WTC11 (cell line): ENCODE results near the gene CMTM2. TPM values are rescaled to one million over a fixed set of nuclear protein-coding genes. Genes with fewer than 3 reads are reported as not detected.
A peak's percentile ranks its signal among the peaks of the same experiment; 100 is the strongest.

Experiments used
- ATAC-seq: fragments of 200-7000 bp; cut with Tn5 transposase; 2 replicates; pipeline ENCODE4 v1.10.0; 2021; ENCODE audit warnings: mild to moderate bottlenecking, moderate library complexity
- CTCF ChIA-PET: fragments of 300-600 bp; sonication (Branson Sonifier 250); formaldehyde crosslinking; loops from one replicate; lab custom pipeline; 2021; ENCODE audit warnings: antibody characterized with exemption; lab: Charles Lee
- POLR2A ChIA-PET: fragments of 350-600 bp; sonication (Branson Sonifier 250); formaldehyde crosslinking; loops from one replicate; lab custom pipeline; 2021; ENCODE audit warnings: antibody characterized with exemption; lab: Charles Lee
- DNase-seq: peaks from one replicate; pipeline ENCODE4 v3.0.0; 2021; ENCODE audit warnings: low spot score
- H3K27ac Mint-ChIP-seq: 2 replicates; pipeline ENCODE4 v1.8.0; 2021; ENCODE audit warnings: mixed read lengths
- H3K27me3 Mint-ChIP-seq: 2 replicates; pipeline ENCODE4 v1.8.0; 2021; ENCODE audit warnings: low read depth, mild to moderate bottlenecking, moderate library complexity, mixed read lengths
- H3K36me3 Mint-ChIP-seq: 2 replicates; pipeline ENCODE4 v1.8.0; 2021; ENCODE audit warnings: mixed read lengths
- H3K4me1 Mint-ChIP-seq: 2 replicates; pipeline ENCODE4 v1.8.0; 2022; ENCODE audit warnings: mixed read lengths
- H3K4me3 Mint-ChIP-seq: 2 replicates; pipeline ENCODE4 v1.8.0; 2021; ENCODE audit warnings: mild to moderate bottlenecking, moderate library complexity, mixed read lengths
- H3K9me3 Mint-ChIP-seq: 2 replicates; pipeline ENCODE4 v1.8.0; 2021; ENCODE audit warnings: mixed read lengths
- CREM ChIP-seq: sonication (generic); formaldehyde crosslinking; IDR thresholded peaks from 2 replicates; pipeline ENCODE4 v1.8.1; 2022; ENCODE audit warnings: mild to moderate bottlenecking, missing genetic modification reagents, moderate library complexity
- ELF4 ChIP-seq: sonication (generic); formaldehyde crosslinking; IDR thresholded peaks from 2 replicates; pipeline ENCODE4 v1.8.1; 2022; ENCODE audit warnings: low read depth, mild to moderate bottlenecking, moderate library complexity, missing genetic modification reagents
- FOXP1 ChIP-seq: sonication (generic); formaldehyde crosslinking; IDR thresholded peaks from 2 replicates; pipeline ENCODE4 v1.8.0; 2022; ENCODE audit warnings: missing genetic modification reagents, mild to moderate bottlenecking, moderate library complexity, borderline replicate concordance
- HMGA2 ChIP-seq: fragments of 250-450 bp; sonication (Bioruptor Pico); IDR thresholded peaks from 2 replicates; pipeline ENCODE4 v1.4.0; 2021; ENCODE audit warnings: mild to moderate bottlenecking, moderate library complexity
- HMGXB4 ChIP-seq: sonication (generic); formaldehyde crosslinking; IDR thresholded peaks from 2 replicates; pipeline ENCODE4 v1.8.1; 2023; ENCODE audit warnings: mild to moderate bottlenecking, moderate library complexity, missing genetic modification reagents
- KAT7 ChIP-seq: sonication (generic); formaldehyde crosslinking; IDR thresholded peaks from 2 replicates; pipeline ENCODE4 v1.8.1; 2023; ENCODE audit warnings: missing genetic modification reagents, mild to moderate bottlenecking, borderline replicate concordance
- MAX ChIP-seq: sonication (generic); formaldehyde crosslinking; IDR thresholded peaks from 2 replicates; pipeline ENCODE4 v1.8.0; 2022; ENCODE audit warnings: mild to moderate bottlenecking, missing genetic modification reagents
- NR3C1 ChIP-seq: sonication (generic); formaldehyde crosslinking; conservative IDR thresholded peaks from 2 replicates; pipeline ENCODE4 v1.8.1; 2023; ENCODE audit warnings: low read depth, mild to moderate bottlenecking, missing genetic modification reagents
- SP1 ChIP-seq: sonication (generic); formaldehyde crosslinking; conservative IDR thresholded peaks from 2 replicates; pipeline ENCODE4 v1.8.1; 2022; ENCODE audit warnings: missing genetic modification reagents
- STAT6 ChIP-seq: sonication (generic); formaldehyde crosslinking; conservative IDR thresholded peaks from 2 replicates; pipeline ENCODE4 v1.8.1; 2023; ENCODE audit warnings: mild to moderate bottlenecking, low read depth, missing genetic modification reagents, moderate library complexity
- TP53 ChIP-seq: sonication (generic); formaldehyde crosslinking; IDR thresholded peaks from 2 replicates; pipeline ENCODE4 v1.8.1; 2023; ENCODE audit warnings: mild to moderate bottlenecking, missing genetic modification reagents
- ZBTB21 ChIP-seq: sonication (generic); formaldehyde crosslinking; IDR thresholded peaks from 2 replicates; pipeline ENCODE4 v1.8.1; 2023; ENCODE audit warnings: mild to moderate bottlenecking, missing genetic modification reagents, borderline replicate concordance
- ZNF317 ChIP-seq: sonication (generic); formaldehyde crosslinking; IDR thresholded peaks from 2 replicates; pipeline ENCODE4 v1.8.1; 2023; ENCODE audit warnings: low read depth, mild to moderate bottlenecking, moderate library complexity, missing genetic modification reagents, borderline replicate concordance
- total RNA-seq: library from RNA; stranded (reverse); gene quantifications from 3 replicates; pipeline ENCODE4 v1.2.3, GENCODE V29; 2021
- TF ChIP-seq, protein P1 (sequence below): sonication (generic); formaldehyde crosslinking; IDR thresholded peaks from 2 replicates; pipeline ENCODE4 v1.8.1; 2022; ENCODE audit warnings: missing genetic modification reagents, borderline replicate concordance
- TF ChIP-seq, protein P2 (sequence below): sonication (generic); formaldehyde crosslinking; IDR thresholded peaks from 2 replicates; pipeline ENCODE4 v1.8.1; 2022; ENCODE audit warnings: mild to moderate bottlenecking, moderate library complexity, missing genetic modification reagents

The CMTM2 gene
- total RNA-seq, 1 experiment from 2014 or later, result not detected

DNA sequence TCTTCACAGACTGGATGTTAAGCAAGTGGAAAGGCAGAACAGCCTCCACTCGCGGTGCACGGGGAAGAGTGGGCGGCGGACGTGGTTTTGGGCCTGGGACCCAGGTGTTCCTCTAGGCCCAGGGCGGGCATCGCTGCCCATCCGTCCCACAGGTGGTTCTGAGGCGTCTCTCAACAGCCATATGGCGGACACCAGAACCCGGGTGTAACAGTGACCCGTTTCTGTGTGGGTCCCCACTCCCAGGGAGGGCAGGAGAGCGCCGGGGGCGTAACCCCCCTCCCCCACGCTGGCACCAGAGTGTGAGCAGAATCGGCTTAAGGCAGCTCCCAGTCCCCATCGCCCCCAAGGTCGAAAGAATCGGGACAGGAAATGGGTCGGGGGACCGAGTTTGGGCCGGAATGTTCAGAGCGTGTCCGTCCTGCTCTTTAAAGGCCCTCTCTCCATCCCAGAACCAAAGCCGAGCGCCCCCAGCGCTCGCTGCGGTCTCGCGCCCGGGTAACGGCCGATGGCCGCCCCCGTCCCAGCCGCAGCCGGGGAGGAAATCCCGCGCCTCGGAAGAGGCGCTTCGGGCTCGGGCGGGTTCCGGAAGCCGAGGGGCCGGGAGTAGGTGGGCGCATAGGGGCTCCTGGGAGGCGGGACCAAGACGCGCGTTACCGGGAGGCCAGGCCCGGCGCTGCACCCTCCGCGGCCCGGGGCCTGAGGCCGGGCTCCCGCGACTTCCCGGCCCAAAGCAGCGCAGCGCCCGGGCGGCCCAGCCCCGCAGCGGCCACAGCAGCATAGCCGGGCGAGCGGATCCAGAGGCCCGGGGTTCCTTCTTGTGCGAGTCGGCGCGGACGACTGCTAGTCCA is 29.8 kb upstream of the CMTM2 start, which contains the start of gene TK2:
TSS of gene TK2 (minus strand) at position 839 of the 848 bp plus-strand sequence. CDS start at position 778, 61 bp downstream.
- TF ChIP-seq STAT6 (CRISPR knock-in tag), result no peak
- peak; percentile 77; the same call in 1 of the 2 replicates for TF ChIP-seq ELF4
- TF ChIP-seq, protein P1, sequence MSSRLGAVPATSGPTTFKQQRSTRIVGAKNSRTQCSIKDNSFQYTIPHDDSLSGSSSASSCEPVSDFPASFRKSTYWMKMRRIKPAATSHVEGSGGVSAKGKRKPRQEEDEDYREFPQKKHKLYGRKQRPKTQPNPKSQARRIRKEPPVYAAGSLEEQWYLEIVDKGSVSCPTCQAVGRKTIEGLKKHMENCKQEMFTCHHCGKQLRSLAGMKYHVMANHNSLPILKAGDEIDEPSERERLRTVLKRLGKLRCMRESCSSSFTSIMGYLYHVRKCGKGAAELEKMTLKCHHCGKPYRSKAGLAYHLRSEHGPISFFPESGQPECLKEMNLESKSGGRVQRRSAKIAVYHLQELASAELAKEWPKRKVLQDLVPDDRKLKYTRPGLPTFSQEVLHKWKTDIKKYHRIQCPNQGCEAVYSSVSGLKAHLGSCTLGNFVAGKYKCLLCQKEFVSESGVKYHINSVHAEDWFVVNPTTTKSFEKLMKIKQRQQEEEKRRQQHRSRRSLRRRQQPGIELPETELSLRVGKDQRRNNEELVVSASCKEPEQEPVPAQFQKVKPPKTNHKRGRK (CRISPR knock-in tag), result no peak
- TF ChIP-seq MAX (CRISPR knock-in tag), result peak; percentile 42; the same call in 1 of the 2 replicates
- 0 out of 2 replicates have a peak, but pooled peaks have one; percentile 66 for TF ChIP-seq TP53
- peak; percentile 30; the same call in 1 of the 2 replicates for TF ChIP-seq ZNF317 (CRISPR knock-in tag)
- 0 out of 2 replicates have a peak, but pooled peaks have one; percentile 5 for TF ChIP-seq HMGA2 (CRISPR knock-in tag)
- 0 out of 2 replicates have a peak, but pooled peaks have one; percentile 50 for TF ChIP-seq NR3C1 (CRISPR knock-in tag)
- no peak for TF ChIP-seq FOXP1
- TF ChIP-seq, protein P2, sequence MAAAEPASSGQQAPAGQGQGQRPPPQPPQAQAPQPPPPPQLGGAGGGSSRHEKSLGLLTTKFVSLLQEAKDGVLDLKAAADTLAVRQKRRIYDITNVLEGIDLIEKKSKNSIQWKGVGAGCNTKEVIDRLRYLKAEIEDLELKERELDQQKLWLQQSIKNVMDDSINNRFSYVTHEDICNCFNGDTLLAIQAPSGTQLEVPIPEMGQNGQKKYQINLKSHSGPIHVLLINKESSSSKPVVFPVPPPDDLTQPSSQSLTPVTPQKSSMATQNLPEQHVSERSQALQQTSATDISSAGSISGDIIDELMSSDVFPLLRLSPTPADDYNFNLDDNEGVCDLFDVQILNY (CRISPR knock-in tag), result peak; percentile 77
- TF ChIP-seq KAT7 (CRISPR knock-in tag), result 0 out of 2 replicates have a peak, but pooled peaks have one; percentile 25
- 0 out of 2 replicates have a peak, but pooled peaks have one; percentile 33 for TF ChIP-seq SP1 (CRISPR knock-in tag)
- TF ChIP-seq CREM (CRISPR knock-in tag), result 0 out of 2 replicates have a peak, but pooled peaks have one; percentile 57
- peak; percentile 26; the same call in 1 of the 2 replicates for TF ChIP-seq HMGXB4 (CRISPR knock-in tag)
- peak; percentile 59; the same call in 1 of the 2 replicates for TF ChIP-seq ZBTB21
- ATAC-seq (peak; percentile 83), DNase-seq (peak; percentile 72)
- Mint-ChIP-seq H3K4me1 (peaks cover 35% of the 10 kb centered on the region), H3K27me3 (peaks cover 34% of the 10 kb centered on the region), H3K4me3 (peak within 1 kb of the TSS; percentile 75), H3K27ac (peak within 1 kb of the TSS; percentile 66), H3K36me3 (peaks cover 4% of the 10 kb centered on the region), H3K9me3 (peaks cover 3% of the 10 kb centered on the region; the same call in 1 of the 2 replicates)
- ChIA-PET POLR2A (no interaction called here), CTCF (interaction anchor here (1.3 to 1.8 kb wide), 2 partner anchors 38 to 40 kb away, joined by 3 to 4 read pairs; no protein-coding TSS in a partner anchor)
